Measurements from ENCODE around the gene OR10V1. TPM values are rescaled to one million over a fixed set of nuclear protein-coding genes. Genes with fewer than 3 reads are reported as not detected.

OR10V1 gene
- total and polyA plus RNA-seq, 8 donors = not detected

- intact Hi-C loops (cut with DNase I) = no loop called here
- ATAC-seq = no peak
Observed at GRCh38 chr11:59674291-59674690, 39.4 kb downstream of the OR10V1 start.

GRCh38 chr11:59673291-59673690 lies 40.4 kb downstream of the OR10V1 start:
- Histone ChIP-seq H3K27me3 (no peaks in the 10 kb centered on the region), H3K9me3 (no peaks in the 10 kb centered on the region), H3K27ac (no peak overlapping the region), H3K36me3 (no peaks in the 10 kb centered on the region), H3K4me3 (no peak overlapping the region), H3K4me1 (no peaks in the 10 kb centered on the region)
- intact Hi-C loops (cut with DNase I) = no loop called here
- no peak for DNase-seq
- 79 to 89% methylated on average over 2 of the region's 2 CpGs for WGBS, 2 donors
- ATAC-seq = no peak
- TF ChIP-seq CTCF (IDR thresholded peaks at IDR 0.05) = no peak
- no peak for FAIRE-seq

More at GRCh38 chr11:59674291-59674690, 39.4 kb downstream of the OR10V1 start:
- DNase-seq (no peak), FAIRE-seq (no peak)
- TF ChIP-seq CTCF (IDR thresholded peaks at IDR 0.05) = no peak
- Histone ChIP-seq H3K9me3 (no peaks in the 10 kb centered on the region), H3K4me3 (no peak overlapping the region), H3K36me3 (no peaks in the 10 kb centered on the region), H3K27ac (no peak overlapping the region), H3K4me1 (no peaks in the 10 kb centered on the region), H3K27me3 (no peaks in the 10 kb centered on the region)
- WGBS, 2 donors = 28 to 30% methylated on average over 2 of the region's 2 CpGs

- ATAC-seq = no peak
Observed at GRCh38 chr11:59671471-59671870, 42.2 kb downstream of the OR10V1 start.

GRCh38 chr11:59669611-59670009 lies 44.0 kb downstream of the OR10V1 start:
- ATAC-seq (peak in 3 of 4 donors; percentile 32 to 44 (median 41)), FAIRE-seq (no peak), DNase-seq (peak in 3 of 6 donors; percentile 38 to 70 (median 64))
- H3K4me3 ChIP-seq = peak overlapping the region; percentile 11 to 86 (median 56)
- intact Hi-C loops (cut with DNase I) = no loop called here
- no peak for TF ChIP-seq CTCF (IDR thresholded peaks at IDR 0.05)
- H3K9me3 ChIP-seq = no peaks in the 10 kb centered on the region
- peak overlapping the region; percentile 87 to 95 (median 92) for H3K27ac ChIP-seq
- peaks cover 7 to 11% (median 8%) of the 10 kb centered on the region in 3 donors for H3K4me1 ChIP-seq
- peaks cover 0 to 11% (median 4%) of the 10 kb centered on the region in 3 donors for H3K36me3 ChIP-seq
- no peaks in the 10 kb centered on the region for H3K27me3 ChIP-seq
- 5 to 6% methylated on average over 22 of the region's 22 CpGs for WGBS, 2 donors

More at GRCh38 chr11:59671471-59671870, 42.2 kb downstream of the OR10V1 start:
- WGBS, 2 donors = 93 to 97% methylated on average over 11 of the region's 11 CpGs
- no peak for FAIRE-seq
- H3K4me1 ChIP-seq = peaks cover 7 to 11% (median 8%) of the 10 kb centered on the region in 3 donors
- intact Hi-C loops (cut with DNase I) = no loop called here
- no peaks in the 10 kb centered on the region for H3K36me3 ChIP-seq
- H3K27me3 ChIP-seq = no peaks in the 10 kb centered on the region
- no peak for DNase-seq
- H3K4me3 ChIP-seq = no peak overlapping the region
- H3K9me3 ChIP-seq = no peaks in the 10 kb centered on the region
- no peak overlapping the region for H3K27ac ChIP-seq
- TF ChIP-seq CTCF (IDR thresholded peaks at IDR 0.05) = no peak

GRCh38 chr11:59668950-59669610 lies 44.6 kb downstream of the OR10V1 start, which contains the start of gene PATL1:
Gene PATL1 (minus strand): TSS chr11:59669037. CDS start chr11:59668895, 142 bp downstream.
- DNase-seq (peak; percentile 99 to 100 (median 99)), FAIRE-seq (no peak), ATAC-seq (peak; percentile 93 to 97 (median 95))
- intact Hi-C loops (cut with DNase I) = no loop called here
- no peak for TF ChIP-seq CTCF (IDR thresholded peaks at IDR 0.05)
- H3K4me1 ChIP-seq = peaks cover 7 to 11% (median 8%) of the 10 kb centered on the region in 3 donors
- H3K9me3 ChIP-seq = no peaks in the 10 kb centered on the region
- 0% methylated on average over 49 to 68 of the region's 68 CpGs for WGBS, 2 donors
- peak within 1 kb of the TSS; percentile 87 to 95 (median 92) for H3K27ac ChIP-seq
- no peaks in the 10 kb centered on the region for H3K27me3 ChIP-seq
- H3K4me3 ChIP-seq = peak within 1 kb of the TSS; percentile 71 to 86 (median 76)
- H3K36me3 ChIP-seq = peaks cover 0 to 13% (median 4%) of the 10 kb centered on the region in 3 donors

All from pancreas (tissue), 10 donors.